H9 (cell line): Measurements from ENCODE around the gene ST6GALNAC5. TPM values are rescaled to one million over a fixed set of nuclear protein-coding genes. Genes with fewer than 3 reads are reported as not detected.

Experiments
- DNase-seq: peaks from one replicate; pipeline ENCODE4 v3.0.0-alpha.2; 2017
- H2AFZ ChIP-seq: one replicate; pipeline ENCODE4 v1.6.1; 2013; ENCODE audit warnings: mild to moderate bottlenecking, low read length, control low read depth, moderate library complexity
- H2AK5ac ChIP-seq: 2 replicates; pipeline ENCODE4 v1.6.1; 2013; ENCODE audit warnings: low read length, control low read depth, mixed read lengths; ENCODE audit not compliant: insufficient read length
- H2BK120ac ChIP-seq: one replicate; pipeline ENCODE4 v1.6.1; 2013; ENCODE audit warnings: low read depth, mild to moderate bottlenecking, low read length, control low read depth, inconsistent platforms; ENCODE audit not compliant: poor library complexity, severe bottlenecking
- H2BK12ac ChIP-seq: 2 replicates; pipeline ENCODE4 v1.6.1; 2013; ENCODE audit warnings: low read length, control low read depth, mixed read lengths, low read depth; ENCODE audit not compliant: insufficient read length
- H2BK15ac ChIP-seq: 2 replicates; pipeline ENCODE4 v1.6.1; 2013; ENCODE audit warnings: low read depth, low read length, control low read depth
- H2BK20ac ChIP-seq: one replicate; pipeline ENCODE4 v1.6.1; 2013; ENCODE audit warnings: low read depth, mild to moderate bottlenecking, low read length, control low read depth, inconsistent platforms; ENCODE audit not compliant: poor library complexity, severe bottlenecking
- H2BK5ac ChIP-seq: 2 replicates; pipeline ENCODE4 v1.6.1; 2013; ENCODE audit warnings: low read length, control low read depth, mixed read lengths; ENCODE audit not compliant: insufficient read length
- H3K14ac ChIP-seq: 2 replicates; pipeline ENCODE4 v1.6.1; 2013; ENCODE audit warnings: low read length, control low read depth; ENCODE audit not compliant: insufficient read depth
- H3K18ac ChIP-seq: 2 replicates; pipeline ENCODE4 v1.6.1; 2013; ENCODE audit warnings: low read depth, mild to moderate bottlenecking, mixed read lengths, low read length, control low read depth; ENCODE audit not compliant: insufficient read length
- H3K23ac ChIP-seq: 2 replicates; pipeline ENCODE4 v1.6.1; 2013; ENCODE audit warnings: low read length, control low read depth, mixed read lengths, low read depth; ENCODE audit not compliant: insufficient read length
- H3K23me2 ChIP-seq: 2 replicates; pipeline ENCODE4 v1.6.1; 2013; ENCODE audit warnings: low read depth, mild to moderate bottlenecking, mixed read lengths, low read length, control low read depth; ENCODE audit not compliant: insufficient read length, poor library complexity, severe bottlenecking
- H3K27ac ChIP-seq: 2 replicates; pipeline ENCODE4 v1.5.1; 2013; ENCODE audit warnings: low read length, control low read depth, mixed read lengths, low read depth; ENCODE audit not compliant: insufficient read length
- H3K27me3 ChIP-seq: 2 replicates; pipeline ENCODE4 v1.6.1; 2013; ENCODE audit warnings: low read length, control low read depth, inconsistent platforms; ENCODE audit not compliant: insufficient read depth
- H3K4ac ChIP-seq: 2 replicates; pipeline ENCODE4 v1.6.1; 2013; ENCODE audit warnings: low read depth, mild to moderate bottlenecking, control low read depth, inconsistent platforms, low read length, moderate library complexity
- H3K4me1 ChIP-seq: 2 replicates; pipeline ENCODE4 v1.6.1; 2013; ENCODE audit warnings: low read length, control low read depth, inconsistent platforms; ENCODE audit not compliant: insufficient read depth
- H3K4me2 ChIP-seq: 2 replicates; pipeline ENCODE4 v1.6.1; 2013; ENCODE audit warnings: low read length, control low read depth, mixed read lengths; ENCODE audit not compliant: insufficient read length, insufficient read depth
- H3K56ac ChIP-seq: 2 replicates; pipeline ENCODE4 v1.6.1; 2013; ENCODE audit warnings: low read depth, mild to moderate bottlenecking, mixed read lengths, low read length, control low read depth; ENCODE audit not compliant: insufficient read length
- H3K79me1 ChIP-seq: 2 replicates; pipeline ENCODE4 v1.6.1; 2013; ENCODE audit warnings: low read depth, mild to moderate bottlenecking, moderate library complexity, low read length, control low read depth, inconsistent platforms; ENCODE audit not compliant: insufficient read depth, poor library complexity, severe bottlenecking
- H3K79me2 ChIP-seq: 2 replicates; pipeline ENCODE4 v1.6.1; 2013; ENCODE audit warnings: low read length, control low read depth, inconsistent platforms; ENCODE audit not compliant: insufficient read depth
- H3K9ac ChIP-seq: 2 replicates; pipeline ENCODE4 v1.6.1; 2013; ENCODE audit warnings: low read length, control low read depth, mixed read lengths; ENCODE audit not compliant: insufficient read length; ENCODE audit errors: extremely low read depth
- H3K9me3 ChIP-seq: one replicate; pipeline ENCODE4 v1.6.1; 2013; ENCODE audit warnings: low read depth, low read length, inconsistent platforms; ENCODE audit not compliant: control insufficient read depth
- H3T11ph ChIP-seq: one replicate; pipeline ENCODE4 v1.6.1; 2013; ENCODE audit warnings: mild to moderate bottlenecking, low read length, control low read depth, inconsistent platforms
- H4K20me1 ChIP-seq: one replicate; pipeline ENCODE4 v1.6.1; 2013; ENCODE audit not compliant: control insufficient read depth, insufficient read length, insufficient read depth
- H4K5ac ChIP-seq: 2 replicates; pipeline ENCODE4 v1.6.1; 2013; ENCODE audit warnings: low read depth, mild to moderate bottlenecking, mixed read lengths, low read length, control low read depth; ENCODE audit not compliant: insufficient read length
- H4K8ac ChIP-seq: replicated peaks from 2 replicates; pipeline ENCODE4 v1.6.1; 2013; ENCODE audit warnings: low read length, control low read depth, mixed read lengths, low read depth; ENCODE audit not compliant: insufficient read length
- H4K91ac ChIP-seq: 2 replicates; pipeline ENCODE4 v1.6.1; 2013; ENCODE audit warnings: low read depth, mild to moderate bottlenecking, moderate library complexity, mixed read lengths, low read length, control low read depth; ENCODE audit not compliant: insufficient read length
- H3K27ac Mint-ChIP-seq, 3 experiments: 2 replicates in 2 of 3; 3 replicates in 1 of 3; pipeline ENCODE4 v1.8.0; 2020 to 2021; ENCODE audit warnings: mixed read lengths in 3 of 3, mild to moderate bottlenecking in 1 of 3, moderate library complexity in 1 of 3
- H3K27me3 Mint-ChIP-seq: 2 replicates; pipeline ENCODE4 v1.8.0; 2021; ENCODE audit warnings: low read depth, mild to moderate bottlenecking, moderate library complexity, mixed read lengths
- H3K36me3 Mint-ChIP-seq, 3 experiments: 2 replicates in 2 of 3; 3 replicates in 1 of 3; pipeline ENCODE4 v1.8.0; 2020 to 2021; ENCODE audit warnings: low read depth in 3 of 3, mixed read lengths in 3 of 3; ENCODE audit not compliant: insufficient read depth in 1 of 3
- H3K4me1 Mint-ChIP-seq, 2 experiments: 2 replicates each; pipeline ENCODE4 v1.8.0; 2020; ENCODE audit warnings: mixed read lengths in 2 of 2
- H3K4me3 Mint-ChIP-seq, 2 experiments: 2 replicates in 1 of 2; 3 replicates in 1 of 2; pipeline ENCODE4 v1.8.0; 2020 to 2021; ENCODE audit warnings: mild to moderate bottlenecking in 2 of 2, mixed read lengths in 2 of 2, moderate library complexity in 1 of 2
- H3K9me3 Mint-ChIP-seq, 2 experiments: 2 replicates in 1 of 2; 3 replicates in 1 of 2; pipeline ENCODE4 v1.8.0; 2020; ENCODE audit warnings: mild to moderate bottlenecking in 2 of 2, mixed read lengths in 2 of 2, moderate library complexity in 1 of 2
- CTCF ChIP-seq: fragments of 200-600 bp; sonication (generic); conservative IDR thresholded peaks from 3 replicates; pipeline ENCODE4 v1.8.0; 2021; ENCODE audit warnings: antibody characterized with exemption, mild to moderate bottlenecking
- WGBS: extraction: QIAGEN DNeasy Blood & Tissue Kit; methylation state at CpG from one replicate; pipeline ENCODE4 v1.1.7; 2013; ENCODE audit warnings: missing lambda C conversion rate, low lambda C conversion rate, mixed read lengths; ENCODE audit not compliant: insufficient read length; ENCODE audit errors: extremely low coverage; 5-methylcytosine and 5-hydroxymethylcytosine counted together
- total RNA-seq: library from RNA; stranded (reverse); gene quantifications from 2 replicates; pipeline ENCODE4 v1.2.1, GENCODE V29; 2021

ST6GALNAC5 gene
- total RNA-seq, 1 experiment from 2014 or later = 3.3 TPM

- Histone ChIP-seq H3K14ac (no peak overlapping the region), H4K8ac (no peak overlapping the region), H3K4ac (no peak overlapping the region), H4K20me1 (no peaks in the 10 kb centered on the region), H2BK20ac (no peak overlapping the region), H4K91ac (no peak overlapping the region), H3K27me3 (no peaks in the 10 kb centered on the region), H2AK5ac (no peak overlapping the region), H2AFZ (no peak overlapping the region), H3K4me2 (no peak overlapping the region), H2BK12ac (no peak overlapping the region), H4K5ac (no peak overlapping the region), H2BK120ac (no peak overlapping the region), H3K18ac (no peak overlapping the region), H2BK5ac (no peak overlapping the region), H3T11ph (no peak overlapping the region), H3K4me1 (no peaks in the 10 kb centered on the region), H2BK15ac (no peak overlapping the region), H3K79me2 (no peaks in the 10 kb centered on the region), H3K9ac (no peak overlapping the region), H3K9me3 (no peaks in the 10 kb centered on the region), H3K23ac (no peak overlapping the region), H3K79me1 (no peaks in the 10 kb centered on the region), H3K27ac (no peak overlapping the region), H3K56ac (no peak overlapping the region), H3K23me2 (no peaks in the 10 kb centered on the region)
- H3K4me1 Mint-ChIP-seq = no peaks in the 10 kb centered on the region
- no peaks in the 10 kb centered on the region for H3K9me3 Mint-ChIP-seq
- H3K36me3 Mint-ChIP-seq = no peaks in the 10 kb centered on the region
- no peak overlapping the region; a peak in 1 of 7 replicates for H3K27ac Mint-ChIP-seq
- DNase-seq = no peak
- H3K4me3 Mint-ChIP-seq = no peak overlapping the region
- no peaks in the 10 kb centered on the region for H3K27me3 Mint-ChIP-seq
- WGBS = no CpG with 5 or more reads among the region's 6 CpGs
- no peak for TF ChIP-seq CTCF
Measured at GRCh38 chr1:76830373-76830772, 36.9 kb upstream of the ST6GALNAC5 start.
